ENCODE measurements around the gene ZNF556. TPM values are rescaled to one million over a fixed set of nuclear protein-coding genes. Genes with fewer than 3 reads are reported as not detected.

ZNF556 gene
- total and polyA plus RNA-seq, 11 donors = 0.16 to 0.20 TPM; not detected in 9

GRCh38 chr19:2858864-2859263 is 8.3 kb upstream of the ZNF556 start:
- peaks cover 0 to 33% (median 5%) of the 10 kb centered on the region in 9 donors for H3K36me3 ChIP-seq
- DNase-seq (no peak), ATAC-seq (no peak)
- TF ChIP-seq CTCF (IDR thresholded peaks at IDR 0.05) = no peak
- no peak for TF ChIP-seq POLR2A (IDR thresholded peaks at IDR 0.05)
- 67 to 83% (median 76%) methylated on average over 15 to 27 of the region's 27 CpGs for WGBS, 4 donors
- intact Hi-C loops (cut with DNase I) = no loop called here
- peaks cover 0 to 69% (median 45%) of the 10 kb centered on the region in 12 donors for H3K9me3 ChIP-seq
- no peak overlapping the region for H3K4me3 ChIP-seq
- H3K27me3 ChIP-seq = no peaks in the 10 kb centered on the region
- H3K4me1 ChIP-seq = no peaks in the 10 kb centered on the region
- H3K27ac ChIP-seq = no peak overlapping the region

- no peaks in the 10 kb centered on the region for H3K27me3 ChIP-seq
- H3K36me3 ChIP-seq = peaks cover 0 to under 1% (median 0%) of the 10 kb centered on the region in 9 donors
- no peak for TF ChIP-seq POLR2A (IDR thresholded peaks at IDR 0.05)
- no peak for TF ChIP-seq CTCF (IDR thresholded peaks at IDR 0.05)
- DNase-seq (no peak), ATAC-seq (peak in 3 of 4 donors; percentile 63 to 78 (median 73))
- peaks cover 0 to 20% (median 7%) of the 10 kb centered on the region in 12 donors for H3K9me3 ChIP-seq
- H3K27ac ChIP-seq = no peak overlapping the region
- no peak overlapping the region for H3K4me3 ChIP-seq
- WGBS, 4 donors = 66 to 80% (median 68%) methylated on average over 10 of the region's 10 CpGs
- H3K4me1 ChIP-seq = no peaks in the 10 kb centered on the region
- intact Hi-C loops (cut with DNase I) = loop anchor here in 2 of 10 donors (10.0 kb wide), 2 partner anchors 209 to 219 kb away; no protein-coding TSS in a partner anchor
Observed at GRCh38 chr19:2863816-2864215, 3.3 kb upstream of the ZNF556 start.

- DNase-seq (no peak), ATAC-seq (no peak)
- 51 to 62% (median 56%) methylated on average over 12 of the region's 12 CpGs for WGBS, 4 donors
- Histone ChIP-seq H3K27me3 (no peaks in the 10 kb centered on the region), H3K4me1 (no peaks in the 10 kb centered on the region), H3K9me3 (peaks cover 0 to 8% (median 0%) of the 10 kb centered on the region in 12 donors), H3K4me3 (no peak overlapping the region), H3K27ac (no peak overlapping the region), H3K36me3 (no peaks in the 10 kb centered on the region)
- intact Hi-C loops (cut with DNase I) = loop anchor here in 3 of 10 donors (5.0 to 10.0 kb wide), 3 partner anchors 211 to 221 kb away; no protein-coding TSS in a partner anchor
- TF ChIP-seq CTCF (IDR thresholded peaks at IDR 0.05) = no peak
- no peak for TF ChIP-seq POLR2A (IDR thresholded peaks at IDR 0.05)
Observed at GRCh38 chr19:2865334-2866100, 1.6 kb upstream of the ZNF556 start.

GRCh38 chr19:2866495-2867024 is 575 bp upstream of the ZNF556 start:
- no peaks in the 10 kb centered on the region for H3K36me3 ChIP-seq
- H3K4me1 ChIP-seq = no peaks in the 10 kb centered on the region
- ATAC-seq (no peak), DNase-seq (no peak)
- H3K9me3 ChIP-seq = peaks cover 0 to 3% (median 0%) of the 10 kb centered on the region in 12 donors
- no peak overlapping the region for H3K4me3 ChIP-seq
- H3K27ac ChIP-seq = no peak overlapping the region
- TF ChIP-seq POLR2A (IDR thresholded peaks at IDR 0.05) = no peak
- no peak for TF ChIP-seq CTCF (IDR thresholded peaks at IDR 0.05)
- H3K27me3 ChIP-seq = no peaks in the 10 kb centered on the region
- intact Hi-C loops (cut with DNase I) = loop anchor here in 3 of 10 donors (5.0 to 10.0 kb wide), 3 partner anchors 212 to 222 kb away; no protein-coding TSS in a partner anchor
- 76 to 85% (median 79%) methylated on average over 8 of the region's 8 CpGs for WGBS, 4 donors

Data from heart left ventricle (tissue), 16 donors.